Measurements from ENCODE around the gene TP73.
A peak's percentile ranks its signal among the peaks of the same experiment; 100 is the strongest.

Gene TP73

DNA sequence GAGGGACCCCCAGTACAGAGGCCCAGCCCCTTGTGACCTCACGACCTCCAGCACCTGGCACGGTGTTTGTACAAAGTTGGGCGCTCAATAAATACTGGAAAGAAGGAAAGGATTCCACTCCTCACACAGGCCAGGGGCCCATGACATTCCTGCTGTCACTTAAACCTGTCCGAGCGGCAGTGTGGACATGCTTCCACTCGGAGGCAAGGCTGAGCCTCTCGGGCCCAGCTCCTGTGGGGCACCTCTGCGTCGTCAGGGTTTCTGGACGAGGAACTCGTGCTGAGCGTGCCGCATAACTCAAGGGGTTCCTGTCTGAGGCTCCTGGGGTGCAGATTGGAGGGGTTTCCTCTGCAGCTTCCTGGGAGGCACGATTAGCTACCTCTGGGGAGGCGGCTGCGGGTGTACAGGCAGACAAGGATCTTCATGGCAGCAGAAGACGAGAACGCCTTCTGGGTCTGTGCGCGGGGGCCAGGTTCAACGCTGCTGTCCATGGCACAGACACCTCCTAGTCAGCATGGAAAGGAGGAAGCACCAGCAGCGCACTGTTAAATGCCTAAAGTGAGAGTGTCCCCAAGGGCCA lies 116.6 kb downstream of the TP73 start:
- no peak overlapping the region for H3K27ac ChIP-seq
- H3K36me3 ChIP-seq (ENCODE audit: insufficient read depth): no peaks in the 10 kb centered on the region
- no peak overlapping the region for H3K4me2 ChIP-seq
- H3K4me1 ChIP-seq (ENCODE audit: low read depth, poor library complexity, severe bottlenecking): peaks cover 6% of the 10 kb centered on the region
- H3K79me2 ChIP-seq (ENCODE audit: insufficient read depth, low read depth): no peaks in the 10 kb centered on the region
- peaks cover 72% of the 10 kb centered on the region for H3K27me3 ChIP-seq (ENCODE audit: insufficient read depth, low read depth)
- H3K4me3 ChIP-seq (IDR thresholded peaks at IDR 0.05; ENCODE audit: insufficient read depth, low read depth, low read length): no peak overlapping the region
- H2AFZ ChIP-seq (ENCODE audit: low read depth): no peak overlapping the region
- TF ChIP-seq, protein P1, sequence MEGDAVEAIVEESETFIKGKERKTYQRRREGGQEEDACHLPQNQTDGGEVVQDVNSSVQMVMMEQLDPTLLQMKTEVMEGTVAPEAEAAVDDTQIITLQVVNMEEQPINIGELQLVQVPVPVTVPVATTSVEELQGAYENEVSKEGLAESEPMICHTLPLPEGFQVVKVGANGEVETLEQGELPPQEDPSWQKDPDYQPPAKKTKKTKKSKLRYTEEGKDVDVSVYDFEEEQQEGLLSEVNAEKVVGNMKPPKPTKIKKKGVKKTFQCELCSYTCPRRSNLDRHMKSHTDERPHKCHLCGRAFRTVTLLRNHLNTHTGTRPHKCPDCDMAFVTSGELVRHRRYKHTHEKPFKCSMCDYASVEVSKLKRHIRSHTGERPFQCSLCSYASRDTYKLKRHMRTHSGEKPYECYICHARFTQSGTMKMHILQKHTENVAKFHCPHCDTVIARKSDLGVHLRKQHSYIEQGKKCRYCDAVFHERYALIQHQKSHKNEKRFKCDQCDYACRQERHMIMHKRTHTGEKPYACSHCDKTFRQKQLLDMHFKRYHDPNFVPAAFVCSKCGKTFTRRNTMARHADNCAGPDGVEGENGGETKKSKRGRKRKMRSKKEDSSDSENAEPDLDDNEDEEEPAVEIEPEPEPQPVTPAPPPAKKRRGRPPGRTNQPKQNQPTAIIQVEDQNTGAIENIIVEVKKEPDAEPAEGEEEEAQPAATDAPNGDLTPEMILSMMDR (conservative IDR thresholded peaks at IDR 0.05; ENCODE audit: low read depth, low read length): no peak
- H4K20me1 ChIP-seq (ENCODE audit: insufficient read depth): no peaks in the 10 kb centered on the region
- no peak overlapping the region for H3K9ac ChIP-seq

DNA sequence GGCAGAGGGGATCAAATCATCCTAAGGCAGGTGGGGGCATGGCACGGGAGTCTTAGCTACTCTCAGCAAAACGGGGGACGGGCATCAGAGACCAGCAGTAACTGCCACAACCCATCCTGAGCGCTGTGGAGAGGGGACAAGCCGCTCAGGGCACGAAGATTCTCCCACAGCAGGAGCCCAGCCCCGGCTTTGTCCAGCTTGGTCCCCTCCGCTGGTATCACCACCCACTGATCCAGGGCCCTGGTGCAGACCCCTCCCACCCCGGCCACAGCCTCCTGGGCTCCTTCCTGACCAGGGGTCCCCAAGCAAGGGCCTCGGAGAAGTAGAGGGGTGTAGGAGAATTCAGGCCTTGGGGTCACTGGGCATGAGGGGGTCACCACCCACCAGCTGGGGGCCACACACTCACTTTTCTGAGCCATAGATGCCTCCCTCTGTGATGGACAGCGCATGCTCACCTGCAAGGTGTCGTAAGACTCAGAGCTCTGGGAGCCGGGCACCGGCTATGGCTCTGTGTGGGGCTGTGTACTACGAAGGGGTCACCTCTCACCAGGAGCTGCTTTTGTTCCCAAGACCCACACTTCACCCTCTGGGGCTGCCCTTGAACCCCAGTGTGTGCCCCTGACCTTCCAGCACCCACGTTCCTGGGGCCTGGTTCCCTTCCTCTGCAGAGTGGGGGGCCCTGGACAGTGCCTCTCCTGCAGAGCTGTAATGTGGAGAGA lies 117.9 kb downstream of the TP73 start:
- Histone ChIP-seq H3K27ac (no peak overlapping the region), H4K20me1 (ENCODE audit: insufficient read depth) (no peaks in the 10 kb centered on the region), H3K36me3 (ENCODE audit: insufficient read depth) (no peaks in the 10 kb centered on the region), H3K79me2 (ENCODE audit: insufficient read depth, low read depth) (no peaks in the 10 kb centered on the region), H3K4me3 (IDR thresholded peaks at IDR 0.05; ENCODE audit: insufficient read depth, low read depth, low read length) (no peak overlapping the region), H2AFZ (ENCODE audit: low read depth) (no peak overlapping the region), H3K4me2 (no peak overlapping the region), H3K27me3 (ENCODE audit: insufficient read depth, low read depth) (peaks cover 59% of the 10 kb centered on the region), H3K4me1 (ENCODE audit: low read depth, poor library complexity, severe bottlenecking) (peaks cover 6% of the 10 kb centered on the region), H3K9ac (no peak overlapping the region)
- TF ChIP-seq, protein P1 (conservative IDR thresholded peaks at IDR 0.05; ENCODE audit: low read depth, low read length): no peak

DNA sequence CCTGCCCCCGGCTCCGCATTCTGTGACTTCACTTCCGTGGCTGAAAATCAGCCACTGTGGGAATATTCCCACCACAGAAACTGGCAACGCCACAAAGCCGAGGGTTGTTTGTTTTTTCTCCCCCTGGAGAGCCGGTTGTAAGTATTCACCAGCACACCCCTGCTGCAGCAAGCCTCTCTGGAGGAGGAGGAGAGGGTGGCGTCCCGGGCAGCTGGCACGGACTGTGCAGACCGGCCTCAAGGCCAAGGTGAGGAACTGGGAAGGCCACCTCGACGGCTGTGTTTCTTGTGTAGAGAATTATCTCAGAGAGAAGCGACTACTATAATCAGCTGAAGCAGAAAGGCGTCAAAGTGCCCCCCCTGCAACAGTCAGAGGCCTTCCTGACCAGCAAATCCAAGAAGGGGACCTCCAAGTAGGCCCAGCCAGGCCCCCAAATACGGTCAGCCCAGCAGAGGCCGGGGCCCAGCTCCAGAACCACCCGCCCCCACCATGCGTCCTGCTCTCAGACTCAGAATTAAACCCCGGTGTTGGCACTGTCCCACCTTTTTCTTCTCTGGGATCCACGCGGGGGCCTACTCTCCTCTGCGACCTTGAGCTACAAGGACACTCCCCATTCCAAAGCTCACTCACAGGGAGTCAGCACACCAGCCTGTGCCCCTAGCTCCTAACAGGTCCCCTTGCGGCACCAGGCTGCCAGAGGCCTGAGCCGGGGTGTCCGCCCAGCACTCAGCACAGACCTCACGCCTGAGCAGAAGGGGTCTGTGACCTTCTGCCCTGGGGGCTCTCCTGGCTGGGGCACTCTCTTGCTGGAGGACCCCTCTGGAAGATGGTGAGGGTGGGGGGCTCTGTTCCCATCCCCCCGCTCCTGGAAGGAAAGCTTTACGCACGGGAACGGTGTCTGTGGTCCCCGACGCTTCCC lies 119.1 kb downstream of the TP73 start:
- Histone ChIP-seq H3K4me3 (IDR thresholded peaks at IDR 0.05; ENCODE audit: insufficient read depth, low read depth, low read length) (peak overlapping the region; percentile 14), H3K4me1 (ENCODE audit: low read depth, poor library complexity, severe bottlenecking) (peaks cover 15% of the 10 kb centered on the region), H2AFZ (ENCODE audit: low read depth) (peak overlapping the region; percentile 69), H3K36me3 (ENCODE audit: insufficient read depth) (no peaks in the 10 kb centered on the region), H3K27ac (no peak overlapping the region), H3K4me2 (peak overlapping the region; percentile 71), H3K9ac (peak overlapping the region; percentile 25; the same call in 1 of the 2 replicates), H3K27me3 (ENCODE audit: insufficient read depth, low read depth) (peaks cover 48% of the 10 kb centered on the region), H4K20me1 (ENCODE audit: insufficient read depth) (no peaks in the 10 kb centered on the region), H3K79me2 (ENCODE audit: insufficient read depth, low read depth) (no peaks in the 10 kb centered on the region)
- TF ChIP-seq, protein P1 (conservative IDR thresholded peaks at IDR 0.05; ENCODE audit: low read depth, low read length): no peak

DNA sequence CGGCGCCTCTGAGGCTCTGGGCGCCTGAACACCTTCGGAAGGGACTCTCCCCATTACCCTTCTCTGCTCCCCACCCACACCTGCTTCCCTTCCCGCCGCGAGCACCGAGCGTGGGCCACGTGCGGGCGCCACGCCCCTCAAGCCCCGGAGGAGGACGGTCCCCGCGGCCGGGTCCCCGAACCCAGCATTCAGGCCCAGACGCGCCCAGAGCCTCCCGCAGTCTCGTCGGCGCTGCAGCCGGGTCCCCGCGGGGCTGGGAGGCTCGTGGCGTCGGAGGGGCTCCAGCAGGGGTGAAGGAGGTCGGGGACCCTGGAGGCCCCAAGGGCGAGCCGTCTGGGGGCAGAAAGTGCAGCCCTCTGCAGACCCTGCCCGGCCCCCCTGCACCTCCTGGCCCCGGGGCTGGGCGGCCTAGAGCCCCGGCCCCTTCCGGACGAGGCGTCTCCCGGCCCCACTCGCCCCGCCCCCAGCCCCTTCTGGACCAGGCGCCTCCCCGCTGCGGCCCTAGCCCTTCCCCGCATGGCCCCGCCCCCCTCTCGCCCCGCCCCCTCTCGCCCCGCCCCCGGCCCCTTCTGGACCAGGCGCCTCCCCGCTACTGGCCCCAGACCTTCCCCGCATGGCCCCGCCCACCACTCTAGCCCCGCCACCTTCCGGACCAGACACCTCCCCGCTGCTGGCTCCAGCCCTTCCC lies 119.9 kb downstream of the TP73 start:
- Histone ChIP-seq H3K36me3 (ENCODE audit: insufficient read depth) (no peaks in the 10 kb centered on the region), H3K79me2 (ENCODE audit: insufficient read depth, low read depth) (no peaks in the 10 kb centered on the region), H3K4me3 (IDR thresholded peaks at IDR 0.05; ENCODE audit: insufficient read depth, low read depth, low read length) (peak overlapping the region; percentile 38), H3K4me1 (ENCODE audit: low read depth, poor library complexity, severe bottlenecking) (peaks cover 15% of the 10 kb centered on the region), H3K9ac (peak overlapping the region; percentile 25; the same call in 1 of the 2 replicates), H3K27ac (no peak overlapping the region), H2AFZ (ENCODE audit: low read depth) (peak overlapping the region; percentile 69), H3K27me3 (ENCODE audit: insufficient read depth, low read depth) (peaks cover 40% of the 10 kb centered on the region), H3K4me2 (peak overlapping the region; percentile 71), H4K20me1 (ENCODE audit: insufficient read depth) (no peaks in the 10 kb centered on the region)
- TF ChIP-seq, protein P1 (conservative IDR thresholded peaks at IDR 0.05; ENCODE audit: low read depth, low read length): no peak

Data from KMS-11 (cell line).